HG03354 (cell line): ENCODE data around the gene CCDC50.

ENCODE experiments used
- ATAC-seq: cut with Tn5 transposase; IDR thresholded peaks from one replicate; pipeline ENCODE4 v1.9.1; 2021; ENCODE audit warnings: mild to moderate bottlenecking; ENCODE audit not compliant: unreplicated experiment, poor library complexity, severe bottlenecking

Gene CCDC50

GRCh38 chr3:191328962-191329653 is at the start of gene CCDC50:
CCDC50 (plus strand) TSS chr3:191329394; CDS start chr3:191329675, 281 bp downstream.
- peak; percentile 88 for ATAC-seq

- ATAC-seq: no peak
Measured at GRCh38 chr3:191280111-191280510, 49.1 kb upstream of the CCDC50 start.

GRCh38 chr3:191280882-191281281 is 48.3 kb upstream of the CCDC50 start:
- no peak for ATAC-seq

GRCh38 chr3:191282251-191283185 is 46.7 kb upstream of the CCDC50 start:
- ATAC-seq: no peak

- no peak for ATAC-seq
Measured at GRCh38 chr3:191283400-191283799, 45.8 kb upstream of the CCDC50 start.

- peak; percentile 89 for ATAC-seq
Measured at GRCh38 chr3:191290311-191291025, 38.7 kb upstream of the CCDC50 start.

- ATAC-seq: no peak
Measured at GRCh38 chr3:191292243-191293015, 36.8 kb upstream of the CCDC50 start.

GRCh38 chr3:191294291-191294690 is 34.9 kb upstream of the CCDC50 start:
- no peak for ATAC-seq

- peak; percentile 94 for ATAC-seq
Measured at GRCh38 chr3:191296041-191296541, 33.1 kb upstream of the CCDC50 start.

GRCh38 chr3:191298846-191299245 is 30.3 kb upstream of the CCDC50 start:
- ATAC-seq: no peak

GRCh38 chr3:191300422-191300821 is 28.8 kb upstream of the CCDC50 start:
- ATAC-seq: no peak

- ATAC-seq: peak; percentile 85
Measured at GRCh38 chr3:191301017-191301416, 28.2 kb upstream of the CCDC50 start.

GRCh38 chr3:191301782-191302411 is 27.3 kb upstream of the CCDC50 start:
- no peak for ATAC-seq

- ATAC-seq: no peak
Measured at GRCh38 chr3:191302451-191302850, 26.7 kb upstream of the CCDC50 start.

GRCh38 chr3:191303596-191303995 is 25.6 kb upstream of the CCDC50 start:
- no peak for ATAC-seq

- no peak for ATAC-seq
Measured at GRCh38 chr3:191306428-191306827, 22.8 kb upstream of the CCDC50 start.

- ATAC-seq: no peak
Measured at GRCh38 chr3:191307341-191307740, 21.9 kb upstream of the CCDC50 start.

GRCh38 chr3:191313296-191313695 is 15.9 kb upstream of the CCDC50 start:
- ATAC-seq: no peak
